BLaER1 (cell line): ENCODE results near the gene MRPL12.
A peak's percentile ranks its signal among the peaks of the same experiment; 100 is the strongest.

ENCODE experiments used
- H3K27ac ChIP-seq: shearing (Covaris generic); formaldehyde crosslinking; 2 replicates; pipeline ENCODE4 v1.8.1; 2022
- H3K27me3 ChIP-seq: shearing (Covaris generic); formaldehyde crosslinking; 2 replicates; pipeline ENCODE4 v1.8.1; 2022
- H3K36me3 ChIP-seq: shearing (Covaris generic); formaldehyde crosslinking; 2 replicates; pipeline ENCODE4 v1.8.1; 2022
- H3K4me1 ChIP-seq: shearing (Covaris generic); formaldehyde crosslinking; 2 replicates; pipeline ENCODE4 v1.8.1; 2022
- H3K4me2 ChIP-seq: shearing (Covaris generic); formaldehyde crosslinking; 2 replicates; pipeline ENCODE4 v1.8.1; 2022
- H3K4me3 ChIP-seq: shearing (Covaris generic); formaldehyde crosslinking; 2 replicates; pipeline ENCODE4 v1.8.1; 2022
- H3K9ac ChIP-seq: shearing (Covaris generic); formaldehyde crosslinking; 2 replicates; pipeline ENCODE4 v1.8.1; 2022
- H3K9me3 ChIP-seq: shearing (Covaris generic); formaldehyde crosslinking; 2 replicates; pipeline ENCODE4 v1.8.1; 2022
- H4K20me1 ChIP-seq: shearing (Covaris generic); formaldehyde crosslinking; 2 replicates; pipeline ENCODE4 v1.8.1; 2022
- Cebpa-rat ChIP-seq: shearing (Covaris generic); IDR thresholded peaks from 2 replicates; pipeline ENCODE4 v1.8.1; 2022

The MRPL12 gene

DNA sequence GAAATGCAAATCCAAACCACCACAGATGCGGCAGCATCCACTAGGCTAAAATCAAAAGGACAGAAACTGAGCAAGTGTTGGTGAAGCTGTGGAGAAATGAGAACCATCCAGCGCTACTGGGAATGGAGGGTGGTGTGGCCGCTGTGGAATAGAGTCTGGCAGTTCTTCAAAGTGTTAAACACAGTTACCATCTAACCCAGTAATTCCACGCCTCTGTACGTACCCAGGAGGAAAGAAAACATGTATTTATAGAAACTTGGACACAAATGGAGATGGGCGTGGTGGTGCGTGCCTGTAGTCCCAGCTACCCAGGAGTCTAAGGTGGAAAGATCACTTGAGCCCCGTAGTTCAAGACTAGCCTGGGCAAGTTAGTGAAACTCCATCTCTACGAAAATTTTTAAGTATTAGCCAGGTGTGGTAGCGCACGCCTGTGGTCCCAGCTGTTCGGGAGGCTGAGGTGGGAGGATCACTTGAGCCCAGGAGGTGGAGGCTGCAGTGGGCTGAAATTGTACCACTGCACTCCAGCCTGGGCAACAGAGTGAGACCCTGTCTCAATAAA, 20.6 kb downstream of the MRPL12 start:
- Histone ChIP-seq H3K9ac (no peak overlapping the region), H3K9me3 (no peaks in the 10 kb centered on the region), H3K36me3 (peaks cover 14% of the 10 kb centered on the region), H3K27ac (no peak overlapping the region), H3K4me2 (peak overlapping the region; percentile 77), H4K20me1 (0 out of 2 replicates have a peak, but pooled peaks cover 6% of the 10 kb centered on the region), H3K4me3 (no peak overlapping the region), H3K27me3 (no peaks in the 10 kb centered on the region), H3K4me1 (peaks cover 49% of the 10 kb centered on the region)
- TF ChIP-seq Cebpa-rat = no peak

DNA sequence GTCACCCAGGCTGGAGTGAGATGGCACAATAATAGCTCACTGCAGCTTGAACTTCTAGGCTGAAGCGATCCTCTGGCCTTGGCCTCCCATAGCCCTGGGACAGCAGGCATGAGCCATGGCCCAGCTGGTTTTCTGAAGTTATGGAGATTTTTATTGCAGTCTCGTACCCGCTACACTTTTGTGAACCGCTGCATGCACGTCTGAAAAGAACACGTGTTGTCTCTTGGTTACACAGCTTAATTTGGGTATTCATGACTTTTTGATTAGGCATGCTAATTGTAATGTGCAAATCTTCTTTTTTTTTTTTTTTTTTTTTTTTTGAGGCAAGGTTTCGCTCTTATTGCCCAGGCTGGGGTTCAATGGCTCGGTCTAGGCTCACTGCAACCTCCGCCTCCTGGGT, 22.3 kb downstream of the MRPL12 start:
- TF ChIP-seq Cebpa-rat = no peak
- Histone ChIP-seq H3K4me1 (peaks cover 48% of the 10 kb centered on the region), H4K20me1 (0 out of 2 replicates have a peak, but pooled peaks cover 6% of the 10 kb centered on the region), H3K27me3 (no peaks in the 10 kb centered on the region), H3K27ac (no peak overlapping the region), H3K4me2 (no peak overlapping the region), H3K9me3 (no peaks in the 10 kb centered on the region), H3K36me3 (no peaks in the 10 kb centered on the region), H3K9ac (no peak overlapping the region), H3K4me3 (no peak overlapping the region)

DNA sequence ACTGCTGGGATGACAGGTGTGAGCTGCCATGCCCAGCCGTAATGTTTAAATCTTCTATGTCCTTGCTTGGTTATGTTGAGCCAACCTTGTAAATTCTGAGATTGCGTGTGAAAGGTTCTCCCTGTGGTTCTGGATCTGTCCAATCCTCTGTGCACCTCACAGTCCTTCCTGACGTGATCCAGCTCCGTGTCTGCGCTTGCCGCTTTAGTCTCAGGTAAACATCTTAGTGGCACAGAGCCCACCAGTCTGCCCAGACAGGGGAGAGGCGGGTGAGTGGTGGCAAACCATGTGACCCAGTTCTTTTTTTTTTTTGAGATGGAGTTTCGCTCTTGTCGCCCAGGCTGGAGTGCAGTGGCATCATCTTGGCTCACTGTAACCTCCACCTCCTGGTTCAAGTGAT, 22.8 kb downstream of the MRPL12 start:
- Histone ChIP-seq H3K4me3 (no peak overlapping the region), H3K9me3 (no peaks in the 10 kb centered on the region), H3K27ac (no peak overlapping the region), H3K9ac (no peak overlapping the region), H4K20me1 (0 out of 2 replicates have a peak, but pooled peaks cover under 1% of the 10 kb centered on the region), H3K4me1 (peaks cover 48% of the 10 kb centered on the region), H3K27me3 (no peaks in the 10 kb centered on the region), H3K36me3 (no peaks in the 10 kb centered on the region), H3K4me2 (no peak overlapping the region)
- no peak for TF ChIP-seq Cebpa-rat

DNA sequence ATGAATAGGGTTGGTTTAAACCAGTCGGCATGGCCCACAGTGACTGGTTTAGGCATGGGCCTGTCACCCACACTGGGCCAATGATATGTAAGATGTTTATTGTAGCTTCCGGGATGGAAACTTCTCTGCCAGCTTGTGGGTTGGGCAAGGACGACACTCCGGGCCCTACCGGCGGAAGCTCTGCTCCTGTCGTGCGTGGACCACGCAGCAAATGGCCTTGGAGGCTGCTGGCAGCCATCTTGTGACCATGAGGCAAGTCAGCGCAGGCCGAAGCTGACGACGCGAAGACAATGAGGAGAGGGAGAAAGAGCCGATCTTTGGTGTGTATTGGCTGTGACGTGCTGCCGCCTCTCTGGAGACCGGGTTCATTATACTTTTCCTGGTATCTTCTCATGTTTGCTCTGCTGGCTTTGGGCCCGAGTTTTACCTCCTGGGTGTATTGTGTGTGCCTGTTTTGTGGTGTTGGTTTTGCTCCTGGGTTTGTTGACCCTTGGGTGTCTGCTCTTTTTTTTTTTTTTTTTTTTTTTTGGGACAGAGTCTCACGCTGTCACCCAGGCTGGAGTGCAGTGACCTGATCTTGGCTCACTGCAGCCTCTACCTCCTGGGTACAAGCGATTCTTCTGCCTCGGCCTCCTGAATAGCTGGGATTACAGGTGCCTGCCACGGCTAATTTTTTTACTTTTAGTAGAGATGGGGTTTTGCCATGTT, 24.3 kb downstream of the MRPL12 start:
- H4K20me1 ChIP-seq = no peaks in the 10 kb centered on the region
- no peaks in the 10 kb centered on the region for H3K27me3 ChIP-seq
- no peak overlapping the region for H3K9ac ChIP-seq
- no peak overlapping the region for H3K4me2 ChIP-seq
- H3K9me3 ChIP-seq = no peaks in the 10 kb centered on the region
- no peak overlapping the region for H3K27ac ChIP-seq
- H3K36me3 ChIP-seq = no peaks in the 10 kb centered on the region
- H3K4me3 ChIP-seq = no peak overlapping the region
- peaks cover 48% of the 10 kb centered on the region for H3K4me1 ChIP-seq
- TF ChIP-seq Cebpa-rat = no peak

GRCh38 chr17:81733507-81734404, 30.6 kb downstream of the MRPL12 start:
- Histone ChIP-seq H3K4me2 (peak overlapping the region; percentile 97), H3K9ac (peak overlapping the region; percentile 72), H3K27ac (peak overlapping the region; percentile 79), H3K4me1 (peaks cover 93% of the 10 kb centered on the region), H3K9me3 (no peaks in the 10 kb centered on the region), H3K4me3 (peak overlapping the region; percentile 64; the same call in 1 of the 2 replicates), H3K27me3 (no peaks in the 10 kb centered on the region), H3K36me3 (no peaks in the 10 kb centered on the region), H4K20me1 (no peaks in the 10 kb centered on the region)
- no peak for TF ChIP-seq Cebpa-rat

DNA sequence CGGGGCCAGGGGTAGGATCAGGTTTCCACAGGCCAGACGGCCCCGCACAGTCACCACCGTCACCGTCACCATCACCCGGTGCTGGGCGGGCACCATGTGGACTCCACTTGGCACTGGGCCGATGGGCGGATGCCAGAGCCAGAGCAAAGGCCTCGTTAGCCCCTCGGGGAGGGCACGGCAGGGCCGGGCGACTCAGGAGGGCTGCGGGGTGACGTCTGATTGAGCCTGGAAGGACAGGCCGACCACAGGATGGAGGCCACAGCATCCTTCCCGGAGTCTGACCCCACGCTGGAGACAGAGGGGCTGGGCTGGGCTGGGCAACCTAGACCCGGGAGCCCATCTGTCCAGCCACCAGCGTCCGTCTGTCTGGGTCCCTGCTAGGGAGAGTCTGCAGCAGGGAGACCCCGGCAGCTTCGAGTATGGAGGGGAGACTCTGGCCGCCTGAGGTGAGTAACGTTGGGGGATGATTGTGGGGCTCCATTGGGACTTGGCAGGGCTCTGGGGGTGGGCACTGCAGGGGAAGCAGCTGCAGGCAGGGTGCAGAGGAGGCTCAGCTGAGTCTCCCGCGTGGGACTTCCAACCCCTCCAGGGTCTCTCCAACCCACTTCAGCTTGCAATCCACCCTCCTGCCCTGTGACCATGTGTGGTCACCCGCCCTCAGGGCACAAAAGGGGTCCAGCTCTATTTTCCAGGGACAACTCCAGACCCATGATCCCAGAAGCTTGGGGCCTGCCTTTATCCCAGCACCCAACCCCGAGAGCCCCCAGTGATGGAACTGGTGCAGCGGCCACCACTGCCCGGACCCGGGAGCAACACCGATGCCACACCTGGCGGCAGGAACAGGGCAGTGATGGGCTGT, 31.5 kb downstream of the MRPL12 start:
- Histone ChIP-seq H3K9ac (peak overlapping the region; percentile 66), H3K36me3 (no peaks in the 10 kb centered on the region), H3K4me2 (peak overlapping the region; percentile 97), H3K27ac (peak overlapping the region; percentile 79), H3K4me1 (peaks cover 90% of the 10 kb centered on the region), H4K20me1 (no peaks in the 10 kb centered on the region), H3K4me3 (peak overlapping the region; percentile 64), H3K9me3 (no peaks in the 10 kb centered on the region), H3K27me3 (no peaks in the 10 kb centered on the region)
- TF ChIP-seq Cebpa-rat = no peak

- Histone ChIP-seq H3K9me3 (no peaks in the 10 kb centered on the region), H3K4me1 (peaks cover 81% of the 10 kb centered on the region), H3K36me3 (no peaks in the 10 kb centered on the region), H3K27ac (peak overlapping the region; percentile 79), H3K4me3 (peak overlapping the region; percentile 64), H3K9ac (peak overlapping the region; percentile 66), H3K4me2 (peak overlapping the region; percentile 97), H4K20me1 (no peaks in the 10 kb centered on the region), H3K27me3 (no peaks in the 10 kb centered on the region)
- no peak for TF ChIP-seq Cebpa-rat
These were observed 32.3 kb downstream of the MRPL12 start for GRCh38 chr17:81735264-81736102.

- Histone ChIP-seq H3K4me2 (no peak overlapping the region; the same call in 1 of the 2 replicates), H3K27me3 (no peaks in the 10 kb centered on the region), H3K36me3 (no peaks in the 10 kb centered on the region), H3K27ac (peak overlapping the region; percentile 41), H3K4me1 (peaks cover 54% of the 10 kb centered on the region), H4K20me1 (no peaks in the 10 kb centered on the region), H3K9me3 (no peaks in the 10 kb centered on the region), H3K9ac (no peak overlapping the region), H3K4me3 (no peak overlapping the region)
- TF ChIP-seq Cebpa-rat = no peak
These were observed 35.0 kb downstream of the MRPL12 start for GRCh38 chr17:81737947-81738800.
